Thoracic aorta (tissue), 2 donors: ENCODE measurements around the gene TNFRSF12A. TPM values are rescaled to one million over a fixed set of nuclear protein-coding genes. Genes with fewer than 3 reads are reported as not detected.
"Not testable (repeated sequence)": the region's sequence is repeated elsewhere in the genome, so short reads cannot be mapped to it uniquely, and the experiment has no call there.

Experiments used
- ATAC-seq: fragments of 150-250 bp; one replicate; pipeline ENCODE4 v1.8.0; 2017; ENCODE audit warnings: low read depth; ENCODE audit not compliant: insufficient number of reproducible peaks, low FRiP score
- DNase-seq: peaks from one replicate; pipeline ENCODE4 v3.0.0-alpha.2; 2020; ENCODE audit warnings: low spot score
- H3K27ac ChIP-seq, 2 donors: fragments of 200-600 bp; sonication (generic); 1 replicate in 1 of 2; 2 replicates in 1 of 2; pipeline ENCODE4 v1.5.1; 2016; ENCODE audit warnings: mild to moderate bottlenecking in 2 of 2, moderate library complexity in 2 of 2
- H3K27me3 ChIP-seq: fragments of 200-600 bp; sonication (generic); replicated peaks from 2 replicates; pipeline ENCODE4 v1.6.0; 2016; ENCODE audit warnings: mild to moderate bottlenecking; ENCODE audit not compliant: insufficient read depth
- H3K36me3 ChIP-seq: fragments of 200-600 bp; sonication (generic); one replicate; pipeline ENCODE4 v1.5.1; 2016
- H3K4me1 ChIP-seq, 2 donors: fragments of 200-600 bp; sonication (generic); 1 replicate in 1 of 2; 2 replicates in 1 of 2; pipeline versions ENCODE4 v1.5.1 to v1.6.0; 2016; ENCODE audit warnings: low read depth in 2 of 2, mild to moderate bottlenecking in 1 of 2; ENCODE audit not compliant: control insufficient read depth in 1 of 2
- H3K4me3 ChIP-seq: fragments of 200-600 bp; sonication (generic); 2 replicates; pipeline ENCODE4 v1.5.1; 2016; ENCODE audit warnings: mild to moderate bottlenecking
- H3K9me3 ChIP-seq: fragments of 200-600 bp; sonication (generic); 2 replicates; pipeline ENCODE4 v1.5.1; 2016
- CTCF ChIP-seq: fragments of 200-600 bp; sonication (generic); IDR thresholded peaks from one replicate; pipeline ENCODE4 v1.5.1; 2019; ENCODE audit warnings: antibody characterized with exemption
- total RNA-seq, 2 donors: library from RNA; depleted of rRNA; stranded (reverse); fragments of >200 nt; gene quantifications; one replicate each; pipeline versions ENCODE4 v1.1.0 to v1.2.3, GENCODE V29; 2016

Gene TNFRSF12A
- total RNA-seq, 2 donors from 2014 or later: 274 to 461 TPM

DNA sequence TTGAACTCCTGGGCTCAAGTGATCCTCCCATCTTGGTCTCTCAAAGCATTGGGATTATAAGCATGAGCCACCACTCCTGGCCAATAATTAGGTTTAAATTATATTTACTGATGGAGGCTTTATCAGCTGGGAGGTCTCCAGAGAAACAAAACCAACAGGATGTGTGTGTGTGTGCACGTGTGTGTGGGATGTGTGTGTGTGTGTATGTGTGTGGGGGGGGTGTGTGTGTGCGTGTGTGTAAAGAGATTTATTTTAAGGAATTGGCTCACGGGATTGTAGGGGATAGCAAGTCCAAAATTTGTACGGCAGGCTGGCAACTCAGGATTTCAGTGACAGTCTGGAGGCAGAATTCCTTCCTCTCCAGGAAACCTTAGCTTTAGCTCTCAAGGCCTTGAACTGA, 30.8 kb downstream of the TNFRSF12A start:
- DNase-seq: no peak
- no peak for TF ChIP-seq CTCF
- Histone ChIP-seq H3K27ac (no peak overlapping the region), H3K27me3 (peaks cover 9% of the 10 kb centered on the region), H3K4me3 (no peak overlapping the region), H3K36me3 (no peaks in the 10 kb centered on the region), H3K4me1 (peaks cover 10 to 11% of the 10 kb centered on the region in 2 donors), H3K9me3 (no peaks in the 10 kb centered on the region)
- no peak for ATAC-seq

DNA sequence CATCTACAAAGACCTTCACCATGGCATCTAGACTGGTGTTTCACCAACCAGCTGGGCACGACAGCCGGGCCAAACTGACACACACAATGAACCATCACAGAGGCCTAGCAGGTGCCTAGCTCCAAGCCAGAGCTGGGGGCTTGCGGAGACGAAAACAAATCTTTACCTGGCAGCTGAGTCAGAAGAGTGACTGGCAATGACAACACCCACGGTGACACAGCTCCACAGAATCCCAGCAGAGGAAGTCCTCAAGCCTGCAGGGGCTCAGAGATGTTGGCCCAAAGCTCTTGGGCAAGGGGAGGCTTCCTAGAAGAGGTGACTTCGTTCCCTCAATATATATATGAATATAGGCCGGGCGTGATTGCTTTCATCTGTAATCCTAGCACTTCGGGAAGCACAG, 31.3 kb downstream of the TNFRSF12A start:
- H3K27me3 ChIP-seq: peaks cover 9% of the 10 kb centered on the region

DNA sequence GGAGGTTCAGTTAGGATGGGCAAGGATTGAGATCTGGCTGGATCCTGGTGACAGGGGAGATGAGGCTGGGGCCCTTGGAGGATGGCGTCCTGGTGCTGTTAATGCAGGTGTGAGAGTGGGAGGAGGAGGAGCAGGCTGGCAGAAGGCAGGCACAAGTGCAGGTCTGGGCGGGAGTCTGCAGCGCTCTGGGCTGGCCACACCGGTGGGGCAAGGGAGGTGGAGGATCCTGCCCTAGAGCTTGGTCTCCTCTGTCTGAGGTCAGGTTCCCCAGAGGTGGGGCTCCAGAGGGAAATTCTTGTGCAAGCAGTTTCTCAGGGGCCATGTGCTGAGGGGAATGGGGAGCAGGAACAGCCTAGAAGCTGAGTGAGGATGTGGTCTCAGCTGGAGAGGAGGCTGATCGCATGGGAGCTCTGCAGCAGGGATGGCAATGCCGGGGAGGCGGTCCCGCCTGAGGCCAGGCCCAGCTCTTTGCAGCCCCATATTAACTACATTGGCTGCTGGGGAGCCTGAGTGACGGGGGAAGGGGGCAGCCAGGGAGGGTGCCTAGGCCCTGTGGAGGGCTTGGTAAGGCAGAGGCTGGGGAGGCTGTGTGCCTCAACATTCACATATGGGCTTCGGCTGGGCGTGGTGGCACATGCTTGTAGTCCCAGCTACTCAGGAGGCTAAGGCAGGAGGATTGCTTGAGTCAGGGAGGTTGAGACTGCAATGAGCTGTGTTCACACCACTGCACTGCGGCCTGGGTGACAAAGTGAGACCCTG, 32.6 kb downstream of the TNFRSF12A start:
- ATAC-seq, H3K27ac ChIP-seq, H3K4me3 ChIP-seq, H3K27me3 ChIP-seq, H3K9me3 ChIP-seq, H3K36me3 ChIP-seq, DNase-seq, H3K4me1 ChIP-seq: not testable (repeated sequence)

More for the DNA sequence above, 31.3 kb downstream of the TNFRSF12A start:
- Histone ChIP-seq H3K36me3 (no peaks in the 10 kb centered on the region), H3K4me3 (no peak overlapping the region), H3K4me1 (peaks cover 6 to 7% of the 10 kb centered on the region in 2 donors), H3K27ac (no peak overlapping the region), H3K9me3 (no peaks in the 10 kb centered on the region)
- ATAC-seq (no peak), DNase-seq (no peak)
- TF ChIP-seq CTCF: no peak

DNA sequence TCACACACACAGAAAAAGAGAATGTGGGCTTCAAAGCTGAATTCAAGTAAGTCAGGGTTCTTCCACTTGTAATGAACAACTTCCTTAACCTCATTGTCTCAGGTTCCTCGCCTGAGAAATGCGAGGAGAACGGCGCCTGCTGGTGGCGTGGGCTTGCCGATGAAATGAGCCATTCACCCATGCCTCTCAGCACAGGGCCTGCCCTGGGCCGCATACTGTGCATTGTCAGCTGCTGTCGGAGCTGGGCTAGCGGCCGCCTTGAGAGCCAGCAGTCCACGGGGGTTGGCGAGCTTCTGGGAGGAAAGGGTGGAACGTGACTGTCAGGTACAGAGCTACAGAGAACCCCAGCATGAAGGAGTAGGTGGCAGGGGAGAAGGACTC, 33.2 kb downstream of the TNFRSF12A start:
- not testable (repeated sequence) for H3K27me3 ChIP-seq, H3K9me3 ChIP-seq, H3K36me3 ChIP-seq, DNase-seq, ATAC-seq, H3K27ac ChIP-seq, H3K4me1 ChIP-seq, H3K4me3 ChIP-seq

DNA sequence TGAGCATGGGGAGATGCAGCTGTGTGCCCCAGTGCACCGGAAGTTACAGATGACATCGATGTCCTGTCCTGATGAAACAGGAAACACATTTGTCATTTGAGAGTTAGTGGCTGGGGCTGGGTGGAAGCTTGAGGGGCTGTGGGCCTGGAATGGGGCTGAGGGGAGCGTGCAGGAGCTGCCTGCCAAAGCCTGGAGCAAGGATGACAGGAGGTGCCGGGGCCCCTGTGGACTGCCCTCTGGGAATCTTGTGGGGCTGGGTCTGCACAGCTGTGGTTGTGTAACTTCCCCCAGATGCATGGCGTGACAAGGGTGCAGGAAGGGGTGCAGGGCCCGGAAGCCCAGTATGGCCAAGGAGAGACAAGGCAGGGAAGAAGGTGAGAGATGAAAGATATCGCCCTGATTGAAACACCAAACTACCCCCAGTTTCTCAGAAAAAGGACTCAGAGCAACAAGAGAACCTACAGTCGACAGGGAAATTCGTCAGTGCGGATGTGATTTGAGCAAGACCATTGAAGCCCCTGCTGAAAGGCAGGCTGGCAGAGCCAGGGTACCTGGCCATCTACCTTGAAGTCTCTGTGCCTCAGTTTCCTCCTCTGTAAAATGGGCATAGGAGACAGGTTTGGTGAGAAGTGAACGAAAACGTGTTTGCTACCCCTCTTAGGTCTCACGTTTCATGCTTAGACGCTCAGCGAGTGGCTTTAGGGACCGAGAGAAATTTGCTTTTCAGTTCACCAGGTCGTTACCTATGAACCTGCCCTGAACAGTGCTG, 35.0 kb downstream of the TNFRSF12A start:
- no peak overlapping the region for H3K4me3 ChIP-seq
- no peaks in the 10 kb centered on the region for H3K27me3 ChIP-seq
- no peaks in the 10 kb centered on the region for H3K36me3 ChIP-seq
- DNase-seq (no peak), ATAC-seq (no peak)
- H3K27ac ChIP-seq: no peak overlapping the region
- peaks cover 11 to 18% of the 10 kb centered on the region in 2 donors for H3K4me1 ChIP-seq
- no peaks in the 10 kb centered on the region for H3K9me3 ChIP-seq
- no peak for TF ChIP-seq CTCF

DNA sequence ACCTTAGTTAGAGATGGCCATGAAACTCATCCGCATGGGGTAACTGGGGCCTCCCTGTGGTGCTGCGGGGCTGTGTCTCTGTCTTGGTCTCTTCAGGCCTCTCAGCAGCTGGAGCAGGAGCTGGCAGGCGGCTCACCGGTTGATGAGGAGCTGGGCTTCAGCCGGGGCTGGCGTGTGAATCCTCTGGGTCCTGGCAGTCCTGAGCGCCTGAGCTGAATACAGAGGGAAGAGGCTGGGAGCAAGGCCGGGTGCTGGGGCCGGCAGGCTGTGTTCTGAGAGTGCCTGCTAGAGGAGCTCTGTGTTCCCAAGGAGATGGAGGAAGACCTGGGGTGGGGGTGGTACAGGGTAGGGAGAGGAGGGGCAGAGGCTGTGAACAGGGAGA, 35.6 kb downstream of the TNFRSF12A start:
- not testable (repeated sequence) for H3K27ac ChIP-seq, DNase-seq, H3K4me3 ChIP-seq, ATAC-seq, H3K27me3 ChIP-seq, H3K9me3 ChIP-seq, H3K36me3 ChIP-seq
- peaks cover 11 to 20% of the 10 kb centered on the region in 2 donors for H3K4me1 ChIP-seq
